Measurements from ENCODE around the gene SARDH. TPM values are rescaled to one million over a fixed set of nuclear protein-coding genes. Genes with fewer than 3 reads are reported as not detected.

SARDH gene
- total RNA-seq, 1 donor from 2014 or later, result 0.63 TPM

DNA sequence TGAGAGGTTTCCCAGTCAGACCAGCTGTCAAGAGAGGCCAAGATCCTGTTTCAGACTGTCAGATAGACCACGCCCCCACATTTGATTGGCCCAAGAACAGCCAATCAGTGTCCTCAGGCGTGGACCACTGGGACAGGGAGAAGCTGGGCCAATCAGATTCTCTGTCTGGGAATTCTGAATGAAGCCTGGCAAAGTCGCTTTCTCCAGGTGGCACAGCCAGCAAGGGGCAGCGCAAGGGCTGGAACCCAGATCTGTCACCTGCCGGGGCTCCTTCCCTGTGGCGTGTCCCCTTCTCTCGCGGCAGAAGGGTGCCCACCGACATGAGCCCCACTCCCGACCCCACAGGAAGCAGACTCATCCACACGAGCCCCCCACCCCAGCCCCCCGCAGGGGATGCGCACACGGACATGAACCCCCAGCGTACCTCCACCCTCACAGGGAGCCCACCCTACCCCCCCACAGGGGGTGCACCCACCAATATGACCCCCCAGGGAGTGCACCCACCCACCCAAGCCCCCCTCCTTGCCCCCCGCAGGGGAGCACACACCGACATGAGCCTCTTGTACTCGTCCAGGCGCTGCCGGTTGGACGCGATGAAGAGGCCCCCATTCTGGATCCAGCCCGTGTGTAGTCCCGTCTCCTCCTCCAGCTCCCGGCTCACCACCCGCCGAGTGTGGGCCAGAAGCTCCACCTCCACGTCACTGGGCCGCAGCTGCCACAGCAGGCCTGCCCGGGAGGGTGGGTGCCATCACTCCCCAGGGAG, 6.1 kb downstream of the SARDH start:
- Histone ChIP-seq H3K36me3 (no peaks in the 10 kb centered on the region), H3K9me3 (replicated peaks) (no peaks in the 10 kb centered on the region), H3K27me3 (ENCODE audit: low read depth) (peaks cover 88% of the 10 kb centered on the region), H3K4me1 (no peaks in the 10 kb centered on the region), H3K4me3 (no peak overlapping the region), H3K27ac (replicated peaks) (no peak overlapping the region)
- intact Hi-C loops (cut with micrococcal nuclease), result no loop called here
- TF ChIP-seq, protein P1, sequence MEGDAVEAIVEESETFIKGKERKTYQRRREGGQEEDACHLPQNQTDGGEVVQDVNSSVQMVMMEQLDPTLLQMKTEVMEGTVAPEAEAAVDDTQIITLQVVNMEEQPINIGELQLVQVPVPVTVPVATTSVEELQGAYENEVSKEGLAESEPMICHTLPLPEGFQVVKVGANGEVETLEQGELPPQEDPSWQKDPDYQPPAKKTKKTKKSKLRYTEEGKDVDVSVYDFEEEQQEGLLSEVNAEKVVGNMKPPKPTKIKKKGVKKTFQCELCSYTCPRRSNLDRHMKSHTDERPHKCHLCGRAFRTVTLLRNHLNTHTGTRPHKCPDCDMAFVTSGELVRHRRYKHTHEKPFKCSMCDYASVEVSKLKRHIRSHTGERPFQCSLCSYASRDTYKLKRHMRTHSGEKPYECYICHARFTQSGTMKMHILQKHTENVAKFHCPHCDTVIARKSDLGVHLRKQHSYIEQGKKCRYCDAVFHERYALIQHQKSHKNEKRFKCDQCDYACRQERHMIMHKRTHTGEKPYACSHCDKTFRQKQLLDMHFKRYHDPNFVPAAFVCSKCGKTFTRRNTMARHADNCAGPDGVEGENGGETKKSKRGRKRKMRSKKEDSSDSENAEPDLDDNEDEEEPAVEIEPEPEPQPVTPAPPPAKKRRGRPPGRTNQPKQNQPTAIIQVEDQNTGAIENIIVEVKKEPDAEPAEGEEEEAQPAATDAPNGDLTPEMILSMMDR (IDR thresholded peaks at IDR 0.05; ENCODE audit: borderline replicate concordance), result no peak
- DNase-seq, result no peak

DNA sequence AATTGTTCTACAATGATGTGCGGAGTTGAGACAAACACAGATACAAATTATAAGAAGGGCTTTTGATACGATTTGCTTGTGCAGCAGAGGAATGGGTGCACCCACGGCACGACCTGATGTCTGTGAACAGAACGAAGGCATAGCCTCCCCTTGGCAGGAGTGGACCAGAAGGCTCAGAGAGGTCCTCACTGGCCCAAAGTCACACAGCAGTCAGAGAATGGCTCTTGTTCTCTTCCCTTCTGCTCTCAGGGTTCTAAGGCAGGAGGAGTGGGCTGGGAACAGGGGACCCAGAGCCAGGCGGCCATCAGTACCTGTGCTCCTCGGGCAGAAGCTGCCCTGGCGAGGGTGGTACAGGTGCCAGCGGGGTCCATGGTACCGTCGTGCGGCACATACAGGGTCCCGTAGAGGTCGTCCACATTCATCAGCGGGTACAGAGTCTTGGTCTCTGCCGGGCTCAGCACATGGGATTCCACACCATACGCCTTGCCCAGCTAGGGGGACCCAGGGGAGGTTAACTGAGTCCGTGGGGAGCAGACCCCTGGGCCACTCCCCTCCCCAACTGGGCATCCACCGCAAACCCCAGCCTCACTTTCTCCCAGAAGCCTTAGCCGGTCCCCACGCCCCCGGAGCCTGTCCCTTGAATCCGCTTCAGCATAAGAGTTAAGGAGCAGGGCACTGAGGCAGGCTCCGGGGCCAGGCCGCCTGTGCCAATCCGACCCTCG, 7.0 kb downstream of the SARDH start:
- no peaks in the 10 kb centered on the region for H3K36me3 ChIP-seq
- intact Hi-C loops (cut with micrococcal nuclease), result no loop called here
- no peaks in the 10 kb centered on the region for H3K4me1 ChIP-seq
- TF ChIP-seq, protein P1 (IDR thresholded peaks at IDR 0.05; ENCODE audit: borderline replicate concordance), result no peak
- no peaks in the 10 kb centered on the region for H3K9me3 ChIP-seq (replicated peaks)
- H3K4me3 ChIP-seq, result no peak overlapping the region
- DNase-seq, result no peak
- H3K27ac ChIP-seq (replicated peaks), result no peak overlapping the region
- peaks cover 86% of the 10 kb centered on the region for H3K27me3 ChIP-seq (ENCODE audit: low read depth)

DNA sequence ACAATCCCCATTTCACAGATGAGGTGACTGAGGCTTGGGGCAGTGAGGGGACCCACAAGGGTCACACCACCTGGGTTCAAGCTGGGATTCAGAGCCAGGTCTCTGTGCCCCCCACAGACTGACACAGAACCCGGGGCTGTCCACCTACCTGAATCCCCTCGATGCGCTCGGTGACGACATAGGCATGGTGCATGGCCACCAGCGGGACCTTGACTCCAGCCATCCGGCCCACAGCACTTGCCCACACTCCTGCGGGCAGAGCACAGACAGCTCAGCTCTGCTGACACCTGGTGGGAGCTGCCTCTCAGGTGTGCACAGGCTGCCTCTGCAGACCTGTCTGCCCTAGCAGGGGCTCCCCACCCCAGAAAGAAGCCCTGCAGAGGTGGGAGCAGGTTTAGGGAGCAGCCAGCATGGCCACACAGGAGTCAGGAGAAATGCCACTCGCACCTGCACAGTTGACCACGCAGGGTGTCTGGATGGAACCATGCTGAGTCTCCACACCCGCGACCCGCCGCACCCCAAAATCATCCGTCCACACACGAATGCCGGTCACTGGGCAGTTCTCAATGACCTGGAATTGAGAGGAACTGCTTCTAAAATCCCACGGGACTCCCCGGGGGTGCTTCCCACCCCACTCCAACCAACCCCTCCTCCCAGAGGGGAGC, 8.4 kb downstream of the SARDH start:
- no peaks in the 10 kb centered on the region for H3K9me3 ChIP-seq (replicated peaks)
- TF ChIP-seq, protein P1 (IDR thresholded peaks at IDR 0.05; ENCODE audit: borderline replicate concordance), result no peak
- H3K27me3 ChIP-seq (ENCODE audit: low read depth), result peaks cover 82% of the 10 kb centered on the region
- H3K36me3 ChIP-seq, result no peaks in the 10 kb centered on the region
- intact Hi-C loops (cut with micrococcal nuclease), result loop anchor here (10.0 kb wide), 1 partner anchor 195 kb away; the partner anchor contains the start of gene ADAMTSL2
- H3K4me3 ChIP-seq, result no peak overlapping the region
- no peak overlapping the region for H3K27ac ChIP-seq (replicated peaks)
- H3K4me1 ChIP-seq, result no peaks in the 10 kb centered on the region
- no peak for DNase-seq

DNA sequence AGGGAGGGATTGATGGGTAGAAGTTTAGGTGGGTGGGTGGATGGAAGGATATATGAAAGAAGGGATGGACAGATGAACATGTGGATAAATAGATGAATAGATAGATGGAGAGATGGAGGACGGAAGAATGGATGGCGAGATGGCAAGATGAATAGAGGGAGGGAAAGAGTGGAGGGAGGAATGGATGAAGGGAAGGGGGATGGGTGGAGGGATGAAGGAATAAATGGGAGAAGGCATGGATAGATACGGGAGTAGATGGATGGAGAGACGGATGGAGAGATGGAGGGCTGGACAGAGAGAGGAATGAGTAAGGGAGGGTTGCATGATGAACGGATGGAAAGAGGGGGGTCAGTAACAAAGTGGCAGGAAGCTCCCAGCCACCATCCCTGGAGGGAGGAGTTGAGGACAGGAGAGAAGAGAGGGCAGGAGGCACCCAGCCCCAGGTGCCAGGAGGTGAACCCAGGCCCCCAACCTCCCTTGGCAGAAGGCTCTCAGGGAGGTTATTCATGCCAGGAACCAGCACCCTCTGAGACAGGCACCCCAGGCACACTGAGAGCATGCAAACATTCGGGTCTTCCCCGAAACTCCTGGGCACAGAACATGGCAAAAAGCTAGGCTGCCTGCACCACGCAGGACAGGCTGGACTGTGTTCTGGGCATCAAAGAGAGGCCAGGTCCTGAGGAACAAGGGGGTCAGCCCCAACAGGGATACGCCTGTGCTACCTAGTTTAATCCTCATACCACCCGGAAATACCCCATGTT, 9.1 kb downstream of the SARDH start:
- no peak for DNase-seq
- Histone ChIP-seq H3K27ac (replicated peaks) (no peak overlapping the region), H3K9me3 (replicated peaks) (no peaks in the 10 kb centered on the region), H3K4me3 (no peak overlapping the region), H3K36me3 (no peaks in the 10 kb centered on the region), H3K27me3 (ENCODE audit: low read depth) (peaks cover 82% of the 10 kb centered on the region), H3K4me1 (no peaks in the 10 kb centered on the region)
- TF ChIP-seq, protein P1 (IDR thresholded peaks at IDR 0.05; ENCODE audit: borderline replicate concordance), result no peak
- intact Hi-C loops (cut with micrococcal nuclease), result loop anchor here (10.0 kb wide), 1 partner anchor 194 kb away; the partner anchor contains the start of gene ADAMTSL2
